Hepatocyte (in vitro differentiated cells): ENCODE data around the gene ELAC2.

ENCODE experiments used
- CTCF ChIP-seq: fragments of 200-600 bp; sonication (generic); IDR thresholded peaks from 2 replicates; pipeline ENCODE4 v1.5.1; 2016; ENCODE audit warnings: antibody characterized with exemption, mild to moderate bottlenecking; ENCODE audit not compliant: poor library complexity
- EZH2 ChIP-seq: fragments of 200-600 bp; sonication (generic); IDR thresholded peaks from 2 replicates; pipeline ENCODE4 v1.6.1; 2016; ENCODE audit warnings: antibody characterized with exemption, mild to moderate bottlenecking, borderline replicate concordance
- EZH2phosphoT487 ChIP-seq: fragments of 200-600 bp; sonication (generic); IDR thresholded peaks from one replicate; pipeline ENCODE4 v1.6.1; 2018; ENCODE audit warnings: antibody characterized with exemption, mild to moderate bottlenecking, low read depth, moderate library complexity; ENCODE audit not compliant: unreplicated experiment, severe bottlenecking

- no peak for TF ChIP-seq CTCF
- no peak for TF ChIP-seq EZH2
- no peak for TF ChIP-seq EZH2phosphoT487
Observed at GRCh38 chr17:13001991-13002615, 15.7 kb downstream of the ELAC2 start.
